A549 (cell line): ENCODE measurements around the gene BLTP3B.

ENCODE experiments used
- CEBPB ChIP-seq, 2 experiments: fragments of >200 bp in 1 of 2; sonication (Bioruptor Twin) in 1 of 2; formaldehyde crosslinking in 1 of 2; IDR thresholded peaks; 2 replicates each; pipeline ENCODE4 v1.6.1; 2012 to 2016
- CHD2 ChIP-seq: fragments of 150-350 bp; IDR thresholded peaks from 2 replicates; pipeline ENCODE4 v1.6.1; 2014; ENCODE audit warnings: low read length; ENCODE audit not compliant: partially characterized antibody

DNA sequence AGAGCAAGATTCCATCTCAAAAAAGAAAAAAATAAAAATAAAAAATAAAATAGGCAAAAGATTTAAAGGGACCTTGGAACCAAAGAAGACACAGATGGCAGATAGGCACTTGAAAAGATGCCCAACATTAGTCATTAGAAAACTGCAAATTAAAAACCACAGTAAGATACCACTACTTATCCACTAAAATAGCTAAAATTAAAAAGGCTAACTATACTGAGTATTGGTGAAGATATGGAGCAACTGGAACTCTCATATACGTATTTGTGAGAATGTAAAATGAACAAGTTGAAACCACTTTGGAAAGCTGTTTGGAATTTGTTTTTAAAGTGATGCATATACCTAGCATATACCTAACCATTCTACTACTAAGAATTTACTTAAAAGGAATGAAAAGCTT, 22.3 kb downstream of the BLTP3B start:
- TF ChIP-seq CHD2 (no peak), CEBPB (IDR thresholded peaks at IDR 0.05) (no peak)
